Peyer's patch (tissue), 4 donors: ENCODE results near the gene SSH2.

Source experiments
- POLR2A ChIP-seq, 2 donors: fragments of 450-650 bp; IDR thresholded peaks; one replicate each; pipeline ENCODE4 v1.5.1; 2017; ENCODE audit warnings: antibody characterized with exemption in 2 of 2, mild to moderate bottlenecking in 2 of 2, moderate library complexity in 2 of 2
- TF ChIP-seq, protein P1 (sequence below), 6 experiments: fragments of 450-650 bp in 4 of 6; fragments of 200-600 bp in 2 of 6; sonication (generic) in 1 of 6; IDR thresholded peaks; one replicate each; pipeline ENCODE4 v1.5.1; 2017 to 2019; ENCODE audit warnings: antibody characterized with exemption in 6 of 6, mild to moderate bottlenecking in 3 of 6, moderate library complexity in 1 of 6

DNA sequence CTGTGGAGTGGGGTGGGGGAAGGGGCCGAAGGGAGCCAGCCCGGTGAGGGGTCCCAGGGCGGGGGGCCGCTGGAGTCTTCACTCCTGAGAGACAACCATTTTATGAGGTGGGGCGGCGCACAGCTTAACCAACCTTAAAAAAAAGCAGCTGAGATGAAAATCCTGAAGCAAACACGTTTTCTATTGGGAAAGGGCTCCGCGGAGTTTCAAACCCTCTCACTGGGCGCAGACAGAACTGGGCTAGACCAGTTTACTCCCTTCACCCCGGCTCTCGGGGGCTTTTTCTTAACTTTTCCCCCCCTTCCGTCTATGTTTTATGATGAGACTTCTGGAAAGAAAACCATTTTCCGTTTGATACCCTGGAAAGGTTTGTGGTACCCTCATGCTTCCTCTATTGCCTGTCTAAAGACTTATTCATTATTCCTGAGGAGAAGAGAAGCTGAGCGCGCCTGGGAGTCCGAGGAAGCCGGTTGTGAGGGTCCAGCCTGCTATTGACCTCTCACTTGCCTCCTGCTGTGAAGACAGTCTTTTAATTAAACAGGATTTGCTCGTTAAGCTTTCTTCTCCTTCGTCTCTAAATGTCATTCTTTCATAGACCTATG lies 482 bp upstream of the SSH2 start:
- no peak for TF ChIP-seq POLR2A (IDR thresholded peaks at IDR 0.05)
- TF ChIP-seq, protein P1, sequence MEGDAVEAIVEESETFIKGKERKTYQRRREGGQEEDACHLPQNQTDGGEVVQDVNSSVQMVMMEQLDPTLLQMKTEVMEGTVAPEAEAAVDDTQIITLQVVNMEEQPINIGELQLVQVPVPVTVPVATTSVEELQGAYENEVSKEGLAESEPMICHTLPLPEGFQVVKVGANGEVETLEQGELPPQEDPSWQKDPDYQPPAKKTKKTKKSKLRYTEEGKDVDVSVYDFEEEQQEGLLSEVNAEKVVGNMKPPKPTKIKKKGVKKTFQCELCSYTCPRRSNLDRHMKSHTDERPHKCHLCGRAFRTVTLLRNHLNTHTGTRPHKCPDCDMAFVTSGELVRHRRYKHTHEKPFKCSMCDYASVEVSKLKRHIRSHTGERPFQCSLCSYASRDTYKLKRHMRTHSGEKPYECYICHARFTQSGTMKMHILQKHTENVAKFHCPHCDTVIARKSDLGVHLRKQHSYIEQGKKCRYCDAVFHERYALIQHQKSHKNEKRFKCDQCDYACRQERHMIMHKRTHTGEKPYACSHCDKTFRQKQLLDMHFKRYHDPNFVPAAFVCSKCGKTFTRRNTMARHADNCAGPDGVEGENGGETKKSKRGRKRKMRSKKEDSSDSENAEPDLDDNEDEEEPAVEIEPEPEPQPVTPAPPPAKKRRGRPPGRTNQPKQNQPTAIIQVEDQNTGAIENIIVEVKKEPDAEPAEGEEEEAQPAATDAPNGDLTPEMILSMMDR (IDR thresholded peaks at IDR 0.05) = no peak
